IPS DF 4.7 (cell line): Measurements from ENCODE around the gene ID4.

ENCODE experiments used
- DNase-seq: peaks from one replicate; pipeline ENCODE4 v3.0.0-alpha.2; 2013; ENCODE audit warnings: low spot score; ENCODE audit errors: extremely low read depth

ID4 gene, protein sequence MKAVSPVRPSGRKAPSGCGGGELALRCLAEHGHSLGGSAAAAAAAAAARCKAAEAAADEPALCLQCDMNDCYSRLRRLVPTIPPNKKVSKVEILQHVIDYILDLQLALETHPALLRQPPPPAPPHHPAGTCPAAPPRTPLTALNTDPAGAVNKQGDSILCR

GRCh38 chr6:19836799-19837510 is at the start of gene ID4:
Gene ID4 (plus strand): TSS chr6:19837370. CDS start chr6:19837755, 385 bp downstream.
- DNase-seq, result no peak

DNA sequence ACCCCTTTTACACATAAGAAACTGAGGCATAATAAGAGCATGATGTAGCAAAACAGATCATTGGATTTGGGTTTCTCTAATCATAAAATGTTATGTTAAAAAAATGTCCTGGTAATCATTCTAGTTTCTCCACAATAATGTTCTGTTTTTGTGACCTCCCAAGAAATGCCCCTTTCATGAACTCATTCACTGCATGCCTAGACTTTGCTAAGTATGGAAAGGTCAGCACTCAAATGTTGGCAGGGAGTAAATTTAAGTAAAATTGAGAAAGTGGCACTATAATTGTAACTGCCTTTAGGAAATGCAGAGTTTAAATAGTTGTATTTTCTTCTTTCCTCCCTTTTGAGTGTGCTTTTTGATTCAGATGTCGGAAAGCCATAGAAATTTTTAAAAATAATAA is 48.5 kb upstream of the ID4 start:
- no peak for DNase-seq

GRCh38 chr6:19789100-19789803 is 47.9 kb upstream of the ID4 start:
- DNase-seq, result no peak

DNA sequence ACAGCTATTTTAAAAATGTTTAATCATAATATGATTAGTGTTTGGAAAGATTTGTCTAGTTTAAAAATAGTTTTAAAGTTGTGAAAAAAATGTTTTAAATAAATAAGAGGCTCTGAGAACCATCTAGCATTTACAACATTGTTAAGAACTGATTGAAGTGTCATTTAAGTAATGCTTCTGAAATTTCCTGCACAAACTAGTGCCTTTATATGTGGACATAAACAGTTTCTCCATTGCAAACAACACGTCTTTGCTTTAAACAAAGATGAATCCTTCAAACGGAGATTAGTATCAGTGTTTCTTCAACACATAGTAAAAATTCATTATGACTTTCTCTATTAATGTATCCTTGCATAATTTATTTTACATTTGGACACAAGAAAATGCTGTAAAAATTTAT is 45.9 kb upstream of the ID4 start:
- no peak for DNase-seq

GRCh38 chr6:19795211-19795610 is 42.0 kb upstream of the ID4 start:
- DNase-seq, result no peak

DNA sequence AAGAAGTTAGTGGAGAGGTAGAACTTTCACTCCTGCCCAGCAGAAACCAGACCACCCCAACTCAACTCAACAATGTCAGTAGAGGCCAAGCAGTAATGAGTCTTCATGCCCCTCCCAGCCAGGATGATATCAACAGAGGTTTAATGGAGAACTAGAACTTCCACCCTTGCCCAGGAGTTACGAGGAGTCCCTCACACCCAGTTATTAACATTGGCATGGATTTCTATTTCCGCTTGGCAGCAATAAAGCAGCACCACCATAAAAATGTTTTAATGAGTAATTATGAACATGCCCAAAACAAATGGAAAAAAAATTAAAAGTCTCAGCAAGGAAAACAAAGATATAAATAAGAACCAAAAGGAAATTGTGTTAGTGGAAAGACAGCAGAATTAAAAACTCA is 40.7 kb upstream of the ID4 start:
- DNase-seq, result no peak

GRCh38 chr6:19798362-19798761 is 38.8 kb upstream of the ID4 start:
- DNase-seq, result no peak

DNA sequence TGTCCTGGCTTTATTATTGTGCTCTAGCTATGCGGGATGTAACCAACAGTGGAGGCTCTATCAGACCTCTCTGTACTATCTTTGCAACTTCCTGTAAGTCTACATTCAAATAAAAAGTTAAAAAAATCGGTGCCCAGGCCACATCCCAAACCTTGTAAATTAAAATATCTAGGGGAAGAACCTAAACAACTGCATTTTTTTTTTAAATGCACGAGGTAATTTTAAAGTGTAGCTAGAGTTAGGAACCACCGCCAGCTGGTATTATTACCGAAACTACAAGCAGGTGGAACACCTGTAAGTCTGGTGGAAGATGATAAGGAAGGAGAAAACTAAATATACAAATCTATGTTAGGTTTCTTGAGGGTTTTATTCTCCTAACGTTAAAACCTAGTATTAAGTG is 34.5 kb upstream of the ID4 start:
- no peak for DNase-seq

DNA sequence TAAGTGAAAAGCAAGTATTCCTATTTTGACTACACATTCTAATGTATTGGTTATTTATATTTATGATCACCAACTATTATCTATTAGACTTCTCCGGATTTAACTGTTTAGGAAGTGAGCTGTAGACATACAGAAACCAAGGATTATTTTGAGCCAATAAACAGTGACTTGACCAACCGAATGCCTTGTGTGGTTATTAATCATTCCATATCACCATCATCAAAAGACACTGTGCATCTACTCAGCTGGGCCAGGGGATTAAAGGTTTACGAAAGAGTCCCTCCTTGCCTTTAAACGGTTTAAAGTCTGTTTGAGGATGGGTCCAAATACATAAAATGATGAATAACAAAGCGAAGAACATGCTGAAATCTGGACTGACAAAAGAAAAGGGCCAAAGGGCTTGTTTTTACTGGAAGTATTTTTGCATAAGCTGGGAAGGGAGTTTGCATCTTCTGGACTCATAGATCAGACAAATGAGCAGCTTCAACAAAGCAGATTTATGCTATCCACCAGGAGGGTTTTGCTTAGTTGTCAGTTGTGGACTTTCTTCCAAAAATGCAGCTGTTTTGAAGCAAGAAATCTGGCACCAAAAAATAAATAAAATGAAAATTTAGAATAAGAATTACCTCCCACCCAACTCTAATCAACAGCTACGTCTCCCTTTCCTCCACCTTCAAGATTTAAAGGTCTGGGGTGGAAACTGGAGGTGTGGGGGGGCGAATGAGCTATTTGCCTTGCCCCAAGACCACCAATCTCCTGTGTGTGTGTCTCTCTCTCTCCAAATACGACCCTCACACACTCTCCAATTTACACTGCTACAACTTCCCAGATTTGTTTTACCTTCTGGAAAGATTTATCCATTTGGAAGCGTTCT is 33.6 kb upstream of the ID4 start:
- no peak for DNase-seq

DNA sequence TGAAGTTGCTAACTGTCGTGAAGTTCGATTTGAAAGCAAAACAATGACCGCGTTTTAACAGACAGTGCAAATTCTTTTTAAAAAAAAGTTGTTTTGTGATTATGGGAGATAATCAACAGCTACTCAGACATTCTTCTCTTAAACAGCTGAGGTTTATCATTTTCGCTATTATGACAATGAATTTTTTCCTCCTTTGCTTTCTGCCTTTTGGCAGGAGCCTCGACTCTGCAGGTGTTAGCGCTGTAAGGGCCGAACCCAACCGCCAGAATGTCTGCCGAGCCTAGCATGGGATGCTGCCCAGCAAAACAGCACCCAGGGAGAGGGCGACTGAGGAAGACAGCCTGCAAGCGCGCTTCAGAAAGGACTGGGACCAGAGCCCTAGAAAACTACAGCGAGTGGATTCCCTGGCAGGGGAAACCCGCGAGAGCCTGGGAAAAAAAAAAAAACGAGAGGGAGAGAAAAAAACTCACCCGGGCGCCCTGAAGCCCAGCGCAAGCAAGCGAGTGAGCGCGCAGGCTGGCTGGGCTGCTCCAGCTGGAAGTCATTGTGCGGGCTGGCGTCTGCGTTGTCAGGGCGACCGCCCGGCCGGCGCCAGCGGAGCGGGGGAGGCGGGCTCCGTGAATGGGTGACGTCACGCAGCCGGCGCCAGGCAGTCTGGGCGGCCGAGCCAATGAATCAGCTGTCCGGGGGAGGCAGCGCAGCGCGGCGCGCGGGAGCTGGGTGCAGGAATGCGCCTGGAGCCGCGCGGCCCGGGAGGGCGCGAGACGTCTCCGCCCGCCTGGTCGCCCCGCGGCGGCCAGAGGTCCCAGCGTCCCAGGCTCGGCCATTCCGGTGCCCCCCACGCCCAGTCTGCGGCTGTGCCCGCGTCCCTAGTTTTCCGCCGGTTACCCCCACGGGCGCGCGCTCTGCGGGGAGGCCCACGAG is 32.7 kb upstream of the ID4 start:
- DNase-seq, result peak; percentile 41

DNA sequence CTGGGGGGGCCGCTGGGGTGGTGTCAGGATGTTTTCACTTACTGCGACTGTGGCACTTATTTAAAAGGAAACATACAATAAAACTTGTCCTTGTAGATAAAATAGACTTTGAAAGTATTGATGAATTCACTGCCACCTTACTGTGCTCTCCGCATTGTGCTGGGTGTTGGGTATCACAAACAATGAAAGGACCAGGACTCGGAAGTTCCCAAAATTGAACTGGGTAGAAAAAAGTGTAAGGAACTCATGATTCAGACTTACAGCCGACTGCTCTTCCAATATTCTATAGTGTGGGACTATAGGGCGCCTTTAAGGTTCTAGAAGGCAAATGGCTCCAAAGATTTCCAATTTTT is 32.1 kb upstream of the ID4 start:
- DNase-seq, result no peak

GRCh38 chr6:19806971-19807396 is 30.2 kb upstream of the ID4 start:
- no peak for DNase-seq

GRCh38 chr6:19811397-19812079 is 25.6 kb upstream of the ID4 start:
- DNase-seq, result no peak

DNA sequence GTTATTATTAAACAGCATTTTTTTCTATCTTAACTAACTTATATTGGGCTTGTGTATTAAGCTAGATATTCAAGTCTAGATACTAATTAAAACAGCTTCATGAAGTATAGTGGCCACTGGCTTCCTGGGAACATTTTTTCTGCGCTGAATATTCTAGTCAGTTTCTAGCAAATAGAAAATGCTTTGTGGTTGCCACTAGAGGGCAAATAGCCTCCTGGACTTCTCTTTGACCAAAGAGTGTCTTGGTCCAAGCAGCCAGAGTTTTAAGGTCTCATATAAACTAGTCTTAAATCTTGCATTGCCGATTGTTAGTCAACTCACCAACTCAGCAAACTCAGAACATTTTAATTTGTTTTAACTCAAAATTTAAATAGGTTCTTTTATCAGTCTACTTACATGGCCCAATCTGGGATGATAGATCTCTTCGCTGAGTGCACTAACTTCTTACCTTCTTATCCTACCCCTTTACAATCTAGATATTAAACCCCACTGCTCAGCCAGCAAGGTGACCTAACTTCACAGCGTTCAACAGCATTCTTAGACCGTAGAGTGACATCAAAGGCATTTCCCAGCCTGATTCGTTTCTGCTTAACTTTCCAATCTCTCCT is 24.6 kb upstream of the ID4 start:
- DNase-seq, result no peak

- DNase-seq, result no peak
Measured at GRCh38 chr6:19818805-19819204, 18.4 kb upstream of the ID4 start.

DNA sequence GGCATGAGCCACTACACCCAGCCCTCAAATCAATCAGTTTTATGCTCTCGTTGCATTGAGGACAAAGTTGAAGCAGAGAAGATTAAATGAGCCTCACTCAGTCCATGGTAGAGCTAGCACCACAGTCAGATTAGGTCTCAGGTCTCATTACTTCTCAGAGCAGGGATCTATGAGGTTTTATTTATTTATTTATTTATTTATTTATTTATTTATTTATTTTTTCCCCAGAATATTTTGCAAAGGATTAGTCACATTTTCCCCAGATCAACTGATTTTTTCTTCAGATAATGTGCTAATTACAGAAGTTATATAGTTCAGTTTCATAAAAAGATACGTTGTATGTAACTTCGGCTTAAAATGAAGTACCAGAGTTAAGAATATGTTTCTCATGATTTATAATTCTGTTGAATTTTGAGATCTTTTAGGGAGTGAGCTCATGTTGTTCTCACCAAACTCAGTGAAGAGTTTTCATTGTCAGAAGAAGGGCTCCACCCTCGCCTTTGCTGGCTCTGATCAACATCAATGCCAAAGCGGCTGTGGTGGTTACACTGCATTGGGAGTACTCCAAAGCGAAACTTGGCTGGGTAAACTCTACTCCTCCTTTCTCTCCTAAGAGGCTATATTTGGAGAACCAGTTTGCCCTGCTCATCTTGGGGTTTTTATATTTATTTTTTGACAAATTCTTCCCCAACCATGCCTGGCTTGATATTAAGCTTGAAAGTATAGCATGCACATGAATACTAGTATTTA is 12.9 kb upstream of the ID4 start:
- DNase-seq, result no peak

- DNase-seq, result no peak
Measured at GRCh38 chr6:19827247-19827646, 9.9 kb upstream of the ID4 start.

- DNase-seq, result no peak
Measured at GRCh38 chr6:19827903-19828302, 9.3 kb upstream of the ID4 start.

DNA sequence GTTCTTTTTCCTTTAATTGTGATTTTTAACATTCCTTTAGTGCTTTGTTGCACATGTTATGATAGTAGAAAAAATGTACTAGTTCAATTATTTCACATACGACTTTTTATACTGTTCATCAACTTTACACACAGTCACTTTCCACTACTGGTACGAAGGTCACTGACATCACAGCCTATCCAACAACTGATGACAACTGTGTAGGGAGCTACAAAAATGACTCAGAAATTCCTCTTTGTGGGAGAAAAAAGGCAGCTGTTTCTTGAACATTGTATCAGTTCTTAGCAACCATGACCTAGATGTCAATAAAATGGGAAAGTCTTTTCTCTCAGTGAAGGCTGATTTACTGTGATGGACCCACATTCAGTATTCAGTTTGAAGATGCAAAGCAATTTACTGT is 7.0 kb upstream of the ID4 start:
- DNase-seq, result no peak
